Activated T-helper 1 cell treated with Interleukin-2 at 50 U/mL for 16 hours (primary cell): ENCODE data around the gene TSC22D2.

Source experiments
- DNase-seq: peaks from one replicate; pipeline ENCODE4 v3.0.0-alpha.2; 2020; ENCODE audit warnings: low read depth

The TSC22D2 gene

DNA sequence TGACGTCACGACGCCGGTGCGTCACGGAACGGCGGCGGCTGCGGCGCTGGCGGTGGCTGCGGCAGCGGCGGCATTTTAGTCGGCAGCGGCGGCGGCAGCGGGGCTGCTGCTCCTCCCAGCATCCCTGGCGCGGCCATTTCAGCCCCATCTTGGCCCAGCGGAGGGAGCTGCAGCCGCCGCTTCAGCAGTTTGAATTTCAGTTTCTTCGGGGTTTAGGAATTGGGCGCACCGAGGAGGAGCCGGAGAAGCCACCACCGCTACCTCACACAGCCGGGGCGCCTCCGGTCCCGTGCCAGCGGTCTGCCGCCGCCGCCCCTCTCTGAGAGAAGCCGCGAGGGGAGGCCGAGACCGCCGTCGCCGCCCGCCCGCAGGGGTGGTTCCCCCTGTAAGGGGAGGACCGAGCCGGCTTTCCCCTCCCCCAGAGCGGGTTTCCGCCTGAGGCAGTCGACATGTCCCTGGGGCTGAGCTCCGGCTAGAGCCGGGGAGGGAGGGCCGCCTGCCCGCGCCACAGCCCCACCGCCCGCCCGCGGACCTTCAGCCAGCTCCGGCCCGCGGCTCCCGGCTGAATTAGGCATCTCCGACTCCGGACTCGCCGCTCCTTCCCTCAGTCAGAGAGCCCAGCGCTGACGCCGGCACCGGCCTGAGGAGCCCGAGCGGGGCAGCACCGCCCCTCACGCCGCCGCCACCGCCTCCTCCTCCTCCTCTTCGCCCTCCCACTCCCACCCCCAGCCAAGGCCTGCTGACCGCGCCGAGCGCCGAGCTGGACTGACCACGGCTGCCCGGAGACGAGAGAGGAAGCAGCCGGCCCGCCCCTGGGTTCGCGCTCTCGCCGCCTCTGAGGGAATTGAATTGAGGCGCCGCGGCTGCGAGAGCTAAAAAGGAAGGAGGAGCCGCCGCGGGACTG, at the start of gene TSC22D2:
Gene TSC22D2, plus strand, starts transcription at position 78 of the 904 bp plus-strand sequence. CDS start 1,053 bp downstream, outside the sequence.
- DNase-seq = peak; percentile 95

DNA sequence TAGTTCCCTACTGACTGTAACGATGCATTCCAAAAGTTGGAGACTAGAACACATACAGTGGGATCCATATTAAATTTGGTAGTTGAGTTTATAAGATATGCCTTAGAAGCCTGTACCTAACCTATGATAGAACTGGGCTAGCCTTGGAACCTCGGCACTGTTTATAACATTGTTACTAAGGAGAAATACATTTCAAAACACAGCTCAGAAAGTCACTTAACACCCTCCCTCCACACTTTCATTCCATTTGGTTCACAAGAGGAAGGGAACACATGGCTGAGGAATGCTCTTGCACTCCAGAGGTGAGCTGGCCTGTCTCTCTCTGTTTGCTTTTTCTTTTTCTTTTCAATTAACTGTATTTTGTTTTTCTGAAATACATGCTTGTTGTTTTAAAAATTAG, 48.7 kb upstream of the TSC22D2 start:
- DNase-seq = no peak

DNA sequence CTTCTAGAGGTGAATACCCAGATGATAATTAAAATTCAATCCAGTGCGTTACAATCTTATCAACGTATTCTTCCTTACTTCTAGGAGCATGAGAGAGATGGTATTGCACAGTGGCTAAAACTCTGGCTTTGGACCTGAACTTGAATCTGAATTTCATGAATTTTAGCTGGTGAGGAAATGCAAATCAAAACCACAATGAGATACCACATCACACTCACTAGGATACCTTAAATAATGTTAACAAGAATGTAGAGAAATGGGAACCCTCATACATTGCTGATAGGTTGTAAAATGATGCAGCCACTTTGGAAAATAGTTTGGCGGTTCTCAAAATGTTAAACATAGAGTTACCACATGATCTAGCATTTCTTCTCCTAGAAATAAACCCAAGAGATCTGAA, 47.1 kb upstream of the TSC22D2 start:
- DNase-seq = no peak

DNA sequence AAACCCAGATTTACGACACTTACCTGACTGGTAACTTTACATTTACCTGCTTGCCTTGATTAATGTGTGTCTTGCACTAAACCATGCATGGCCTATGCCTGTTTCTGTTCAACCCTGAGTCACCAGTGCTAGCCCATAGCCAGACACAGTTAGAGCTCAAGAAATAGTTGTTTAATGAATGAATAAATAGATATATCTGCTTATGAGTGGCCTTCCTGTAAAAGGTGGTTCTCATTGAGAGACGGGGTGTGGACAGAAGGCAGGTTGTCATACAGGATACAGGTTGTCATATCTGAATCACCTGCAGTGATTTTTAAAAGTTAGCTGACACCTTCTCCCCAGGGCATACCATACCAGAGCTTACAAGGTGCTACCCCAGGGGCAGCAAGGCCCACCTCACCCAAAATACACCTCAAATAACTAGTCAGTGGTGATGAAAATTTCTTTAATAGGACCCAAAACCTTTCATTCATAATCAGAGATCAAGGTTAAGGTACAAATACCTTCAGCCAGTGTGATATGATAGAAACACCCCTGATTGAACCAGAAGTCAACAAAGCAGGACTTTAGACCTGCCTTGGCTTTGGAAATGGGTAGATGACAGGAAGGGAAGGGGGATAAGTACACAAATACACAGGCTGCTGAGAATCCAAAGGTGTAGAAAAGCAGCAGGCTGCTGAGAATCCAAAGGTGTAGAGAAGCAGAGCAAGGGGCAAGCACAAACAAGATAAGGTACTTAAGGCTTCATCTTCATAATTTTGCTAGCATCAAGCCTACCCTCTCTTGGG, 45.4 kb upstream of the TSC22D2 start:
- no peak for DNase-seq

DNA sequence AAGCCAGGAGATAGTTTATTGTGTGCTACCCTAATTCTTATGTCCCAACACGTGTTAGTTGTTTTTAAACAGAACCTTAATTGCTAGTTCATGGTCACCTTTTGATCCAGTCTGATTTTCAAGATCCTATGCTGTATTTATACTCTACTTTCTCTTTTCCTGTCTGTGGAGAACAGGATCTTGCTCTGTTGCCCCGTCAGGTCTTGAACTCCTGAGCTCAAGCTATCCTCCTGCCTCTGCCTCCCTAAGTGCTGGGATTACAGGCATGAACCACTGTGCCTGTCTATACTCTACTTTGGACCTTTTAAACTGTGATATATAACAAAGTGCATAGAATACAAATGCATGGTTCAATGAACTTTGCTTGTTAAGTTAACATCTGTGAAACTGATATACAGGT, 44.7 kb upstream of the TSC22D2 start:
- no peak for DNase-seq

DNA sequence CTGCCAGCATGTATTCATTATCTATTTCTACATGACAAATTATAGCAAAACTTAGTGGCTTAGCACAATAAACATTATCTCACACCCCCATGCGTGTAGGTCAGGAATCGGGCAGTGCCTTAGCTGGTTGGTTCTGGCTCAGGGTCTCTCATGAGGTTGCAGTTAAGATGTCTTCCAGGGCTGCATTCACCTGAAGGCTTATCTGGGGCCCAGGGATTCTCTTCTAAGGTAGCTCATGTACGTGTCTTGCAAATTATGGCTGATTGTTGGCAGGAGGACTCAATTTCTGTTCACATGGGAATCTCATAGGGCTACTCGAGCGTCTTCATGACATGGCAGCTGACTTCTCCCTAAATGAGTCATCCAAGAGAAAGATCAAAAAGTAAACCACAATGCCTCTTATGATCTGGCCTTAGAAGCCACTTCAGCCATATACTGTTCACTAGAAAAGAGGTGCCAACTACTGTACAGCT, 42.9 kb upstream of the TSC22D2 start:
- DNase-seq = no peak

DNA sequence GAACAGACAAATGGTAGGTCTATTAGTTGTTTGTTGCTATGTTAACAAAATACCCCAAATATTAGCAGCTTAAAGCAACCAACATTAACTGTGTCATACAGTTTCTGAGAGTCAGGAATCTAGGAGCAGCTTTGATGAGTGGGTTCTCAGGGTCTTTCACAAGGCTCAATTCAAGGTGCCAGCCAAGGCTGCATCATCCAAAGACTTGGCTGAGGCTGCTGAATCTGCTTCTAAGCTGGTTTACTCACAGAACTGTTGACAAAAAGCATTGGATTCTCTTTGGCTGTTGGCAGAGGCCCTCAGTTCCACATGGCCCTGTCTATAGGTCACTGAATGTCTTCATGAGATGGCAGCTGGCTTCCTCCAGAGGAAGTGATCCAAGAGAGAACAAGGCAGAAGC, 40.3 kb upstream of the TSC22D2 start:
- DNase-seq = no peak

DNA sequence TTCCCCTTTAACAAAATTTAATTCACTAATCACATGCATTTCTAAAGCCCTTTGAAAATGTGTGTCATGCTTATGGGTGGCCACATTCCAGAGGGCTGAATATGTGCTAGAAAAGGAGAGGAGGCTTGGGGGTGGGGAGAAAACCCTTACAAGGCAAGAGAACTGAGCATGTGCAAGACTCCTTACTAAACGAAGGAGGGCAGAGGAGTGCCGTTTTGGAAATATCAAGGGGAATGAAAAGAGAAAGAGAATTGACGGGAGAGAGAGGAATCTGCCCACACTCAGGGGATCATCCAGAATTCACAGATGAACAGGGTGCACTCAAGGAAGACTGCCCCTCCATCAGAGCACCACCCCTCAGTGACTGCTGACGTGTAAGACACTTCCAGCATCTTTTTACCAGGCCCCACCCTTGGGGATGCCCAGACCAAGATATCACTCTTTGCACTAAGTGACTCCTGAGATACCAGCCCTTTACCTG, 37.9 kb upstream of the TSC22D2 start:
- no peak for DNase-seq

DNA sequence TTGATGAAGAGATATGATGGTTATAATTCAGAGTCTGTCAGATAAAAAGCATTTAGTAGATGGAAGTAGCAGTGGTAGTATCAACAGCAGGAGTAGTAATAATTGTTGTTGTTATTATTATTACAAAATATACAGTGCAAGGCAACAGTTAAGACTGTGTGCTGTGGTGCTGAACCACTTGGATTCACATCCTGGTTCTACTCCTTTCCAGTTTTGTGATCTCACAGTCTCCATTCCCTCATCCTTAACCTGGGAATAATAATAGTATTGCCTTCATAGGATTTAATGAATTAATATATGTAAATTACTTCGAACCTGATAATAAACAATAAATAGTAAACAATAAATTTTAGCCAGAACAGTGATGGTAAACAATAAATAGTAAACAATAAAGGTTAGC, 37.1 kb upstream of the TSC22D2 start:
- DNase-seq = no peak

DNA sequence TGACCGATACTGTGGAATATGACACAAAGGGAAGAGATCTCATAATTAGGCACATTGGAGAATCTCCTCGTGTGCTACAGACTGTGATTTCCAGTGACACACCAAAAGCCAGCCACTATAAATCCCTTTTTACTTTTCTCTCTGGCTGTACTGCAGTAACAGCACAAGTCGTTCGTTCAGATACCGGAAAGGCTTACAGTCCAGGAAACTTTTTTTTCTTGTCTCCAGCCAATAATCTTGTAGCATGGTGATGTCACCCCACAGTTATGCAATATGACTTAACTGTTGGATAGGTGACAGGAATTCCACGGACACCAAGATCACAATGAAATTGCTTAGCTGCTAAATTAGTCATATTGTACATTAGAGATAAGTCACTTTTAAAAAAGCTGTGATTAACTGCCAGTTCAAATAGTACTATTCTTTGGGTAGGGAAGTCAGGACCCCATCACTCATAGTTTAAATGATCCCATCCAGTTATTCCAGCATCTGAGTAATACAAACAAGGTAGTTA, 36.3 kb upstream of the TSC22D2 start:
- DNase-seq = no peak

DNA sequence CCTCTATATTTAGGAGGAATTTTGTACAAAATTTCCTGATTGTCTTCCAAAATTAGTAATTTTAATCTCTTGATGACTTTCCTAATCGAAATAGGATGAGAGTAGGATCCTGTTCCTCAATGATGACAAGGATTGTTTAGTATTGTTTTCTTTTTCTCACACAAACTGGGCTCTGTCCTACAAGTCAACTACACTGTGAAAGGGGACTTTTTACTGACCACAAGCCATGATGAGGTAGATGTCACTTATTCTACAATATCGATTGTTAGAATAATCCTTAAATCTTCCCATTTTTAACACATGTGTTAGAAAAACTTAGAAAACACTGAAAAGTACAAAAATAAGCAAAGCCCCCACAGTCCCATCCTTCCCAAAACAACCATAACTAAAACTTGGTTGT, 35.8 kb upstream of the TSC22D2 start:
- no peak for DNase-seq

DNA sequence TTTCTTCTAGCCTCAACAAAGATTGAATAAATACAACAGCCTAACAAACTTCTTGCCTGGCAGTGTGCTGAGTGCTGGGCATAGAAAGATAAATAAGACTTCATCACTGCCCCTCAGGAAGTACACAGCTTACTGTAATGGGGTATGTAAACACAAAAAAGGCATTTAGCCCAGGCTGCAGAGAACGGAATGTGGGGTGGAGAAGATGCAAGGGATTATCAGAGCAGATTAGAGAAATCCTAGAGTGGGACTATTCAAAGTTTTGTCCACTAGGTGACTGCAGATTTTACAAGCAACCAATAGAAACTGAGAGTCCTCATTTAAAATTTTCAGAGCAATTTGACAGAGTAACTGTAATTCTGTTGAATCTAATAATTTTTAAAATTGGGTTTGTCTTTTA, 35.4 kb upstream of the TSC22D2 start:
- no peak for DNase-seq

DNA sequence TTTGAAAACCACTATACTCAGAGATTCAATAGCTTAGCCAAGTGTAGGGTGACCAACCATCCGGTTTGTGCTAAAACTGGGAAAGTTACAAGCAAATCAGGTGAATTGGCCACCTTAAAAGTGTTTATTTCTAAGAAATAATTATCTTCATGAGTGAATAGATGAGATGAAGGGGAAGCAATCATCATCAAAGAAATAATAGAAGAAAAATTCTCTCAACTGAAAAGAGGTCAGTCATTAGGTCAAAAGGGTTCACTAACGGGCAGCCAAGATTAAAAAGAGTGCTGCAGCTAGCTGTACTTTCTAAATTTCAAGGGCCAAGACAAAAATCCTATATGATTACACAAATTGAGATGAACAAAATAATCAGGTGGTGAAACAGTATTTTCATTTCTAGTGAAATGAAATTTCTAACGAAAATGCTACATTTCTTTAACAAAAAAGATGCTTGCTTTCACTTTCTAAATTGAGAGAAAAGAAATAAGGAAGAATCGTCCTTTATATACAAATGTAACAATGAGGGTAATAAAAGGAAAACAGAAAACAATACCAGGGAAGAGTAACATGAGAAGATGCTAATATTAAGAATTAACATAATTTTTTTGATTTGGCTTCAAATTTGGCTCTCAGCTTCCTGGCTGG, 34.7 kb upstream of the TSC22D2 start:
- DNase-seq = no peak

DNA sequence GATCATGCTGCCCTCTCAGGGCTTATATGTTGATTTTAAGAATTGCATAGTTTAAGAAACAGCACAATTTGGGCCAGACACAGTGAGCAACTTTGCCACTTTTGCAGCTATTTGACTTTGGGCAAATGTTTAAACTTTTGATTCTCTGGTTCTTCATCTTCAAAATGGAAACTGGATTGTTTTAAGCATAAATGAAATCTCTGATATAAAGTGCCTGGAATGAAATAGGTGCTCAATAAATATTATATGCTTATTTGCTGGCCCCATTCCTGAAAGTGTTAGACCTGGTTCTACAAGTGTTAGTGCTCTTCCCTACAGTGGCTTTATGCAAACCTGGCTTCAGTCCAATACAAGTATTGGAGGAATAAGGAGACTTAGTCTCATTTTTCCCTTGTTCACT, 33.1 kb upstream of the TSC22D2 start:
- no peak for DNase-seq

DNA sequence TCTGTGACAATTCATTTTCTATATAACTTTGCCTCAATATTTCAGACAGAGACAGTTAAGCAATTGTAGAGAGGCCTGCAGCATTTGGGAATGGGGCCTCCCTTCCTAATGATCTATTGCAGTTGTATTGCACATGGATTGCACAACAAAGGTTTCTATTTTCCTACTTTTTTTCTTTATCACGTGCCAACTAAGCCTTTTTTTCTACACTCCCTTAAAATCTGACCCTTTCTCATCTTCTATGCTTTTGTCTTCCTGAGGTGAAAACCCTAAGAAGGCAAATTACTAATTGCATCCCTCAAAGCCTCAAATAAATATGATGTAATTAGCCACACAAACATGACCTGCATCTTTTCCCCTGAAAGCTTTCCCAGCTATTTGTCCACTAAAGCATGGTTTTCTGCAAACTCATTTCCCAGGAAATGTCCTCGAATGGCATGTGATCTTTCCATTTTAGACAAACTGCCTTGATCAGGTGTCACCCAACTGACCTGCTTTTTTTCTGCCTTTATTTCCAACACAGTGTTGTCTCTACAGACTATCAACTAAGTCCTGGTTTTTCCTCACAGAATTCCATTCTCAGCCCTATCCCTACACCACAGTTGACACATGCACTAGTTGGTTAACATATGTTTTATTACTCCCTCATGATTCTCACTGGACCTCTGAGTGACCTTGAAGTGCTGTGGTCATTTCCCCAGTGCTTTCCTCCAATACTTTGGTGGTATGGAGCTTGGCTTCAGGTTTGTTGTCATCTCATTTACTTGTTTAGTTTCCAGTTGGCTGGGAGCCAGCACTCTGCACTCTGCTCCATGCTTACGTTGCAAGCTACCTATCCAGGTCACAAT, 31.9 kb upstream of the TSC22D2 start:
- no peak for DNase-seq

DNA sequence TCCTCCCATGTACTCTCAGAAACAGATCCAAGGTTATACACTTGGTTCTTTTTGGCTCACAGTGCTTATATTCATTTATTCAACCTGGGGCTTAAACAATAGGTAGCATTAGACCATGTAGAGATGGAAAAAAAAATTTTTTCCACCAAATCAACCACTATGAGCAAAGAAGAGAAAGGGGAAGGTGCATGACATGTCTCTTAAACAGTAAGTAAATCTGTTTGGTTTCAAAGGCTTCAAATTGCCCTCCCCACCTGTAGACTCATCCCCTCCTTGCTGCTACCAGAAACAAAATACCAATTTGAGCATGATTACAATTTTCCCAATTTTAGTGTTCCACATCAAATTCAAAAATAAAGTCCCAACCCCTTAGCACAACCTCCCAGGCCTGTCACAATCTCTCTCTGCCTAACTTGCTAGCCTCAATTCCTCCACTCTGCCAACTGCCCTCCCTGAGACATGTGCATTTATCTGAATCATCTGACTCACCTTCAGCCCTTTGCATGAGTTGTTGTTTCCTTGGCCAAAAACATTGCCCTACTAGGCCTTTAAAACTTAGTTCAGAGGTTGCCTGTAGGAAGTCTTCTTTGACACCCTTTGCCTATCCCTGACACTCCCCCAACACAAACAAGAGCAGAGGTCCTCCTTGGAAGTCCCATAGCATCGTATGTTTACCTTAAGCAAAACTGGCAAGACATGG, 30.3 kb upstream of the TSC22D2 start:
- no peak for DNase-seq

DNA sequence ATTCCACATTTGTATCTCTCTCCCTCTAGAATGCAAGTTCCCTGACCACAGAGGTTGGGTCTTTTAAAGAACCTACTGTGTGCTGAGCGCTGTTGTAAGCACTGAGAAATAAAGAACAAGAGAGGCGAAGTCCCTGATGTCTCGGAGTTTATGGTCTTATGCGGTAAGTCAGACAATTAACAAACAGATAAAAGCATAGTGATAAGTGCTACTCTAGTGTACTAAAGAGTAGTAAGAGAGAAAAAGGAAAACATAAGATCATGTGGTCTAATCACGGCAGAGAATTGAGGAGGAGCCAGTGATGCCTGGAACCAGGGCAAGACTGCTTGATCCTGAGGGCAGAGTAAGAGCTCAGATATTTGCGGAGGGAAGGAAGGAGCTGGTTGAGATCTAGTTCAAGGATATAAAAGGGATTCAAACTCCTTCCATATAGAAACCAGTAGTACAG, 29.8 kb upstream of the TSC22D2 start:
- no peak for DNase-seq

DNA sequence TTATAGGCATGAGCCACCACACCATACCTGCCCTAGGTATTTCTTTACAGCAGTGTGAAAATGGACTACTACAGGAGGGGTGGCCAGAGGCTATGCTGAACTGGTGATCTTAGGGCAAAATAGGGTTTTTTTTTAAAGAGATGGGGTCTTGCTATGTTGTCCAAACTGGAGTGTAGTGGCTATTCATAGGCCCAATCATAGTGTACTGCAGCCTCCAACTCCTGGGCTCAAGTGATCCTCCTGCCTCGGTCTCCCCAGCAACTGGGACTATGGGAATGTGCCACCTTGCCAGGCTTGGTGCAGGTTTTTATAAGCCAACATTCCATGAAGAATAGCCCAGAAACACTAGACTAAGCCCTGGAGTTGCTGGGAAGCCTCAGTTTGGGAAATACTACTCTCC, 28.6 kb upstream of the TSC22D2 start:
- DNase-seq = no peak

DNA sequence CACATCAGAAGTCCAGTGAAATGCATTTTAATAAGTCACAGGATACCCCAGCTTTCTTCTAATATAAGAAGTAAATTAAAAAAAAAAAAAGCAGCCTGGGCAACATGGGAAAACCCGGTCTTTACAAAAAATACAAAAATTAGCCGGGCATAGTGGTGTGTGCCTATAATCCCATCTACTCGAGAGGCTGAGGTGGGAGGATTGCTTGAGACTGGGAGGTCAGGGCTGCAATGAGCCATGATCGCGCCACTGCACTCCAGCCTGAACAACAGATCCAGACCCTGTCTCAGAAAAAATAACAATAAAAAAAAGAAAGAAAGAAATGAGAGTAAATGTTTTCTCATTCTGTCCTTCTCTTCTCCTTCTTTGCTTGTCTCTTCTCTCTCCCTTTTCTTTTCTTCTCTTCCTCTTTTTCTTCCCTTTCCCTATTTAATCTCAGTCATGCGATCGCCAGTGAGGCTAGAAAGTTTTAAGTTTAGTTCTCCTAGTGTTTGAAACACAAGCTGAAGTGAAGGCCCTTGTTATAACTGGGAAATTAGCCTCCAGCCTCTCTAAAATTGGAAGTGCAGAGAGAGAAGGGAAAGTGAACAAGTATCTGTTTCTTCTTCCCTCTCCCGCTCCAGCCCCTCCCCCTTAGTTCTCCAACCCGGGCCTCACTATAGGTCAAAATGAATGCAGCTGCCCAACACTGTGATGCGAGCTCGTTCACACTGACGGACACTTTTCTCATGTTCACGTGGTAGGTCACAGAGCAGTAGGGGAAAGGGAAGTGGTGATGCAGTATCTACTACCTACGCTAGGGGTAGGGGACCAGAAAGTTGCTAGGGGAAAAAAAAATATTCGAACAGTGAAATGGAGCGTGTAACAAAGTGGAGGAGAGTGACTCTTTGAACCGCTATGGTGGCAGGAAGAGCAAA, 23.5 kb upstream of the TSC22D2 start:
- DNase-seq = peak; percentile 18
